Adrenal gland (tissue), 12 donors: ENCODE results near the gene LYPD6. TPM values are rescaled to one million over a fixed set of nuclear protein-coding genes. Genes with fewer than 3 reads are reported as not detected.

ENCODE experiments used
- DNase-seq, 7 donors: peaks; one replicate each; pipeline ENCODE4 v3.0.0-alpha.2; 2019 to 2020
- H3K27ac ChIP-seq, 5 donors: fragments of 200-600 bp; sonication (generic) in 4 of 5; 1 replicate in 3 of 5; 2 replicates in 2 of 5; pipeline versions ENCODE4 v1.5.1 to v1.8.0; 2016 to 2020; ENCODE audit warnings: mild to moderate bottlenecking in 1 of 5
- H3K27me3 ChIP-seq: fragments of 200-600 bp; 2 replicates; pipeline ENCODE4 v1.8.0; 2021
- H3K36me3 ChIP-seq, 2 donors: fragments of 200-600 bp; replicated peaks in 1 of 2; 1 replicate in 1 of 2; 2 replicates in 1 of 2; pipeline versions ENCODE4 v1.5.1 to v1.8.0; 2018 to 2022
- H3K4me1 ChIP-seq, 2 donors: fragments of 200-600 bp; replicated peaks in 1 of 2; 1 replicate in 1 of 2; 2 replicates in 1 of 2; pipeline versions ENCODE4 v1.5.1 to v1.8.0; 2018 to 2021
- H3K4me3 ChIP-seq, 4 donors: fragments of 200-600 bp; sonication (generic) in 3 of 4; one replicate each; pipeline ENCODE4 v1.5.1; 2016 to 2018
- H3K9me3 ChIP-seq, 3 donors: fragments of 200-600 bp; sonication (generic) in 1 of 3; replicated peaks in 1 of 3; 1 replicate in 2 of 3; 2 replicates in 1 of 3; pipeline versions ENCODE4 v1.5.1 to v1.8.0; 2016 to 2021
- CTCF ChIP-seq, 6 experiments: fragments of 450-650 bp in 4 of 6; fragments of 200-600 bp in 2 of 6; sonication (generic) in 1 of 6; IDR thresholded peaks; 1 replicate in 5 of 6; 2 replicates in 1 of 6; pipeline versions ENCODE4 v1.5.1 to v1.8.0; 2016 to 2021; ENCODE audit warnings: antibody characterized with exemption in 6 of 6, mild to moderate bottlenecking in 2 of 6, moderate library complexity in 1 of 6
- POLR2A ChIP-seq, 2 donors: fragments of 450-650 bp; IDR thresholded peaks; one replicate each; pipeline ENCODE4 v1.6.1; 2017; ENCODE audit warnings: antibody characterized with exemption in 2 of 2, mild to moderate bottlenecking in 2 of 2, moderate library complexity in 1 of 2
- WGBS, 4 donors: extraction: QIAGEN DNeasy Blood & Tissue Kit in 2 of 4; methylation state at CpG; one replicate each; pipeline versions ENCODE4 v1.1.5 to v1.1.7; 2013 to 2017; 5-methylcytosine and 5-hydroxymethylcytosine counted together
- intact Hi-C, 2 donors: fragments of 100-400 bp; cut with DNase I; formaldehyde crosslinking; loops; one replicate each; pipeline versions ENCODE4 v1.14.1 to v1.15.0; 2022 to 2023
- polyA plus RNA-seq, 3 donors: library from polyadenylated mRNA; stranded (reverse); fragments of 200-250 nt in 2 of 3; fragments of 350-450 nt in 1 of 3; fragmentation: Illumina TruSeq in 1 of 3; extraction: RNeasy Lipid Tissue Mini Kit (QIAGEN cat#74804) in 1 of 3; gene quantifications; one replicate each; pipeline ENCODE4 v1.2.3, GENCODE V29; 2013 to 2014
- total RNA-seq, 9 donors: library from RNA; depleted of rRNA in 4 of 9; stranded (reverse); fragments of >200 nt in 4 of 9; fragments of 120-200 nt in 1 of 9; fragmentation: NEBNext Ultra II Directional in 1 of 9; extraction: Animal tissue kit (Norgen Biotek cat#: 25700) in 1 of 9; gene quantifications; one replicate each; pipeline versions ENCODE4 v1.1.0 to v1.2.4, GENCODE V29; 2013 to 2023
- donor health status: healthy with polysubstance abuse.
- donor health status: Bipolar disorder and iron deficiency.
- donor health status: DM: yes; HTN: yes; CAD: no.
- donor health status: DM: no; HTN: no; CAD: no.
- donor health status: DM: no; HTN: no; CAD: no.
- donor health status: DM: yes; HTN: yes; CAD: no.

LYPD6 gene
- total and polyA plus RNA-seq, 12 donors, result 0.06 to 1.2 (median 0.16) TPM; not detected in 4

- no peak for DNase-seq
- Histone ChIP-seq H3K27me3 (no peaks in the 10 kb centered on the region), H3K4me3 (no peak overlapping the region), H3K27ac (no peak overlapping the region), H3K4me1 (no peaks in the 10 kb centered on the region), H3K36me3 (no peaks in the 10 kb centered on the region), H3K9me3 (no peaks in the 10 kb centered on the region)
- intact Hi-C loops, result no loop called here
- WGBS, 4 donors, result 53 to 60% (median 57%) methylated on average over 2 of the region's 2 CpGs
- TF ChIP-seq CTCF (IDR thresholded peaks at IDR 0.05), result no peak
- TF ChIP-seq POLR2A (IDR thresholded peaks at IDR 0.05), result no peak
Measured at GRCh38 chr2:149388120-149388816, 57.9 kb downstream of the LYPD6 start.

GRCh38 chr2:149389506-149390167, 59.2 kb downstream of the LYPD6 start:
- Histone ChIP-seq H3K36me3 (no peaks in the 10 kb centered on the region), H3K4me3 (no peak overlapping the region), H3K27ac (no peak overlapping the region), H3K4me1 (no peaks in the 10 kb centered on the region), H3K9me3 (no peaks in the 10 kb centered on the region), H3K27me3 (no peaks in the 10 kb centered on the region)
- 62 to 75% (median 70%) methylated on average over 6 of the region's 6 CpGs for WGBS, 4 donors
- no peak for DNase-seq
- TF ChIP-seq POLR2A (IDR thresholded peaks at IDR 0.05), result no peak
- no peak for TF ChIP-seq CTCF (IDR thresholded peaks at IDR 0.05)
- intact Hi-C loops, result no loop called here

GRCh38 chr2:149393614-149394013, 63.2 kb downstream of the LYPD6 start:
- Histone ChIP-seq H3K36me3 (no peaks in the 10 kb centered on the region), H3K27ac (no peak overlapping the region), H3K4me1 (no peaks in the 10 kb centered on the region), H3K9me3 (no peaks in the 10 kb centered on the region), H3K4me3 (no peak overlapping the region), H3K27me3 (no peaks in the 10 kb centered on the region)
- intact Hi-C loops, result no loop called here
- TF ChIP-seq CTCF (IDR thresholded peaks at IDR 0.05), result no peak
- no peak for TF ChIP-seq POLR2A (IDR thresholded peaks at IDR 0.05)
- 78 to 85% (median 79%) methylated on average over 4 of the region's 4 CpGs for WGBS, 4 donors
- DNase-seq, result no peak

GRCh38 chr2:149394864-149395263, 64.5 kb downstream of the LYPD6 start:
- H3K4me3 ChIP-seq, result no peak overlapping the region
- no peaks in the 10 kb centered on the region for H3K9me3 ChIP-seq
- TF ChIP-seq CTCF (IDR thresholded peaks at IDR 0.05) (no peak), POLR2A (IDR thresholded peaks at IDR 0.05) (no peak)
- H3K27ac ChIP-seq, result no peak overlapping the region
- H3K4me1 ChIP-seq, result no peaks in the 10 kb centered on the region
- WGBS, 4 donors, result 78 to 89% (median 86%) methylated on average over 2 of the region's 2 CpGs
- H3K27me3 ChIP-seq, result no peaks in the 10 kb centered on the region
- H3K36me3 ChIP-seq, result no peaks in the 10 kb centered on the region
- intact Hi-C loops, result no loop called here
- no peak for DNase-seq
